Smooth muscle cell (in vitro differentiated cells): ENCODE data around the gene FHIT. TPM values are rescaled to one million over a fixed set of nuclear protein-coding genes. Genes with fewer than 3 reads are reported as not detected.

Experiments used
- DNase-seq: peaks from one replicate; lab custom pipeline; 2025; ENCODE audit not compliant: unreplicated experiment; lab: John Stamatoyannopoulos, UW
- H2AFZ ChIP-seq: fragments of 200-600 bp; sonication (generic); 2 replicates; pipeline ENCODE4 v1.6.0; 2016; ENCODE audit warnings: antibody characterized with exemption, low read depth, mild to moderate bottlenecking
- H3F3A ChIP-seq: fragments of 200-600 bp; sonication (generic); 2 replicates; pipeline ENCODE4 v1.6.0; 2017; ENCODE audit warnings: antibody characterized with exemption, low read depth
- H3K27ac ChIP-seq: fragments of 200-600 bp; sonication (generic); 2 replicates; pipeline ENCODE4 v1.5.1; 2016; ENCODE audit warnings: low read depth, mild to moderate bottlenecking
- H3K27me3 ChIP-seq: fragments of 200-600 bp; sonication (generic); 2 replicates; pipeline ENCODE4 v1.6.1; 2016; ENCODE audit warnings: low read depth, mild to moderate bottlenecking
- H3K36me3 ChIP-seq: fragments of 200-600 bp; sonication (generic); 2 replicates; pipeline ENCODE4 v1.5.1; 2016; ENCODE audit warnings: low read depth
- H3K4me1 ChIP-seq: fragments of 200-600 bp; sonication (generic); 2 replicates; pipeline ENCODE4 v1.5.1; 2016; ENCODE audit warnings: low read depth
- H3K4me2 ChIP-seq: fragments of 200-600 bp; sonication (generic); 2 replicates; pipeline ENCODE4 v1.6.0; 2016; ENCODE audit warnings: mild to moderate bottlenecking
- H3K4me3 ChIP-seq: fragments of 200-600 bp; sonication (generic); 2 replicates; pipeline ENCODE4 v1.5.1; 2016; ENCODE audit warnings: mild to moderate bottlenecking
- H3K79me2 ChIP-seq: fragments of 200-600 bp; sonication (generic); 2 replicates; pipeline ENCODE4 v1.6.0; 2016; ENCODE audit warnings: low read depth, mild to moderate bottlenecking
- H3K9ac ChIP-seq: fragments of 200-600 bp; sonication (generic); 2 replicates; pipeline ENCODE4 v1.6.0; 2016; ENCODE audit warnings: low read depth
- H3K9me3 ChIP-seq: fragments of 200-600 bp; sonication (generic); replicated peaks from 2 replicates; pipeline ENCODE4 v1.5.1; 2016; ENCODE audit warnings: low read depth
- H4K20me1 ChIP-seq: fragments of 200-600 bp; sonication (generic); 2 replicates; pipeline ENCODE4 v1.6.0; 2016; ENCODE audit warnings: low read depth
- CTCF ChIP-seq: fragments of 200-600 bp; sonication (generic); IDR thresholded peaks from 2 replicates; pipeline ENCODE4 v1.5.1; 2017; ENCODE audit warnings: borderline replicate concordance, mild to moderate bottlenecking, antibody characterized with exemption; ENCODE audit not compliant: insufficient read depth, poor library complexity, severe bottlenecking
- WGBS: methylation state at CpG from one replicate; pipeline ENCODE4 v1.1.7; 2016; ENCODE audit warnings: low lambda C conversion rate; 5-methylcytosine and 5-hydroxymethylcytosine counted together
- polyA plus RNA-seq: library from polyadenylated mRNA; unstranded; fragments of >200 nt; fragmentation: Nextera tagmentation; extraction: Ambion mirVana; gene quantifications from 2 replicates; pipeline ENCODE4 v1.2.1, GENCODE V29; 2016
- total RNA-seq: library from RNA; depleted of rRNA; stranded (reverse); fragments of >200 nt; gene quantifications from 2 replicates; pipeline ENCODE4 v1.2.3, GENCODE V29; 2014

The FHIT gene
- total and polyA plus RNA-seq, 2 experiments from 2014 or later = 5.9 to 6.7 TPM

GRCh38 chr3:60187343-60187742, 1063.9 kb downstream of the FHIT start:
- peaks cover 6% of the 10 kb centered on the region for H3F3A ChIP-seq
- WGBS = 68% methylated on average over 4 of the region's 4 CpGs

GRCh38 chr3:60186359-60186758, 1064.9 kb downstream of the FHIT start:
- Histone ChIP-seq H3K9me3 (no peaks in the 10 kb centered on the region), H3K27ac (no peak overlapping the region), H3K4me1 (peaks cover 16% of the 10 kb centered on the region), H3K36me3 (no peaks in the 10 kb centered on the region), H3K79me2 (no peaks in the 10 kb centered on the region), H3F3A (peaks cover 6% of the 10 kb centered on the region), H3K9ac (no peak overlapping the region), H3K4me3 (no peak overlapping the region), H4K20me1 (no peaks in the 10 kb centered on the region), H3K27me3 (no peaks in the 10 kb centered on the region), H2AFZ (no peak overlapping the region), H3K4me2 (no peak overlapping the region)
- no peak for TF ChIP-seq CTCF
- WGBS = 82% methylated on average over 4 of the region's 4 CpGs
- no peak for DNase-seq

More at GRCh38 chr3:60187343-60187742, 1063.9 kb downstream of the FHIT start:
- DNase-seq = no peak
- H3K4me1 ChIP-seq = peaks cover 16% of the 10 kb centered on the region
- H3K27ac ChIP-seq = no peak overlapping the region
- H2AFZ ChIP-seq = no peak overlapping the region
- no peak overlapping the region for H3K9ac ChIP-seq
- no peaks in the 10 kb centered on the region for H3K27me3 ChIP-seq
- H3K36me3 ChIP-seq = no peaks in the 10 kb centered on the region
- H3K79me2 ChIP-seq = no peaks in the 10 kb centered on the region
- H3K4me3 ChIP-seq = no peak overlapping the region
- H4K20me1 ChIP-seq = no peaks in the 10 kb centered on the region
- H3K4me2 ChIP-seq = no peak overlapping the region
- no peak for TF ChIP-seq CTCF
- H3K9me3 ChIP-seq = no peaks in the 10 kb centered on the region

- Histone ChIP-seq H2AFZ (no peak overlapping the region), H3K4me2 (no peak overlapping the region), H3F3A (peaks cover 5% of the 10 kb centered on the region), H3K27ac (no peak overlapping the region), H3K27me3 (no peaks in the 10 kb centered on the region), H3K36me3 (no peaks in the 10 kb centered on the region), H3K4me1 (peaks cover 16% of the 10 kb centered on the region), H3K4me3 (no peak overlapping the region), H3K79me2 (no peaks in the 10 kb centered on the region), H3K9me3 (no peaks in the 10 kb centered on the region), H3K9ac (no peak overlapping the region), H4K20me1 (no peaks in the 10 kb centered on the region)
- no peak for TF ChIP-seq CTCF
- DNase-seq = no peak
- 99% methylated on average over 3 of the region's 3 CpGs for WGBS
These were observed 1066.1 kb downstream of the FHIT start for GRCh38 chr3:60185161-60185560.

GRCh38 chr3:60182697-60183096, 1068.6 kb downstream of the FHIT start:
- Histone ChIP-seq H3K27me3 (no peaks in the 10 kb centered on the region), H3K9me3 (no peaks in the 10 kb centered on the region), H3K36me3 (no peaks in the 10 kb centered on the region), H3K79me2 (no peaks in the 10 kb centered on the region), H4K20me1 (no peaks in the 10 kb centered on the region), H3K4me3 (no peak overlapping the region), H3F3A (no peaks in the 10 kb centered on the region), H2AFZ (no peak overlapping the region), H3K4me2 (no peak overlapping the region), H3K4me1 (no peaks in the 10 kb centered on the region), H3K9ac (no peak overlapping the region), H3K27ac (no peak overlapping the region)
- DNase-seq = no peak
- 76% methylated on average over 1 of the region's 1 CpG for WGBS
- TF ChIP-seq CTCF = no peak
